Esophagus muscularis mucosa (tissue), 4 donors: ENCODE measurements around the gene PLIN5. TPM values are rescaled to one million over a fixed set of nuclear protein-coding genes. Genes with fewer than 3 reads are reported as not detected.

Source experiments
- DNase-seq: peaks from one replicate; pipeline ENCODE4 v3.0.0-alpha.2; 2017; ENCODE audit errors: extremely low spot score
- H3K27ac ChIP-seq, 4 donors: fragments of 200-600 bp; sonication (generic); replicated peaks in 1 of 4; 1 replicate in 3 of 4; 2 replicates in 1 of 4; pipeline ENCODE4 v1.5.1; 2016 to 2019; ENCODE audit warnings: mild to moderate bottlenecking in 1 of 4
- H3K27me3 ChIP-seq, 4 donors: fragments of 200-600 bp; sonication (generic); one replicate each; pipeline versions ENCODE4 v1.5.1 to v1.6.0; 2016 to 2019
- H3K36me3 ChIP-seq, 4 donors: fragments of 200-600 bp; sonication (generic); one replicate each; pipeline ENCODE4 v1.5.1; 2016 to 2019
- H3K4me1 ChIP-seq, 4 donors: fragments of 200-600 bp; sonication (generic); one replicate each; pipeline ENCODE4 v1.5.1; 2016 to 2019
- H3K4me3 ChIP-seq, 4 donors: fragments of 200-600 bp; sonication (generic); 1 replicate in 2 of 4; 2 replicates in 2 of 4; pipeline ENCODE4 v1.5.1; 2016 to 2019; ENCODE audit warnings: mild to moderate bottlenecking in 4 of 4, moderate library complexity in 1 of 4
- H3K9me3 ChIP-seq, 4 donors: fragments of 200-600 bp; sonication (generic); 1 replicate in 3 of 4; 2 replicates in 1 of 4; pipeline ENCODE4 v1.5.1; 2016 to 2019
- EP300 ChIP-seq: sonication (generic); formaldehyde crosslinking; IDR thresholded peaks from one replicate; pipeline ENCODE4 v1.6.1; 2017; ENCODE audit warnings: antibody characterized with exemption
- POLR2A ChIP-seq: fragments of 450-650 bp; IDR thresholded peaks from one replicate; pipeline ENCODE4 v1.6.1; 2017; ENCODE audit warnings: antibody characterized with exemption, moderate library complexity, mild to moderate bottlenecking, low read depth
- POLR2AphosphoS5 ChIP-seq, 2 donors: sonication (generic); formaldehyde crosslinking; IDR thresholded peaks; one replicate each; pipeline ENCODE4 v1.6.1; 2017; ENCODE audit warnings: antibody characterized with exemption in 2 of 2
- WGBS: methylation state at CpG from one replicate; pipeline ENCODE4 v1.1.5; 2018; 5-methylcytosine and 5-hydroxymethylcytosine counted together
- intact Hi-C: fragments of 100-400 bp; cut with DNase I; formaldehyde crosslinking; loops from one replicate; pipeline ENCODE4 v1.15.1; 2023
- total RNA-seq, 4 donors: library from RNA; depleted of rRNA; stranded (reverse); fragments of >200 nt; gene quantifications; one replicate each; pipeline versions ENCODE4 v1.1.0 to v1.2.1, GENCODE V29; 2016
- TF ChIP-seq, protein P1 (sequence below), 3 experiments: fragments of 200-600 bp in 2 of 3; fragments of 450-650 bp in 1 of 3; sonication (generic) in 2 of 3; IDR thresholded peaks; one replicate each; pipeline ENCODE4 v1.5.1; 2017 to 2019; ENCODE audit warnings: antibody characterized with exemption in 3 of 3, mild to moderate bottlenecking in 2 of 3, moderate library complexity in 1 of 3

The PLIN5 gene
- total RNA-seq, 4 donors from 2014 or later = 7.9 to 11.9 (median 9.1) TPM

DNA sequence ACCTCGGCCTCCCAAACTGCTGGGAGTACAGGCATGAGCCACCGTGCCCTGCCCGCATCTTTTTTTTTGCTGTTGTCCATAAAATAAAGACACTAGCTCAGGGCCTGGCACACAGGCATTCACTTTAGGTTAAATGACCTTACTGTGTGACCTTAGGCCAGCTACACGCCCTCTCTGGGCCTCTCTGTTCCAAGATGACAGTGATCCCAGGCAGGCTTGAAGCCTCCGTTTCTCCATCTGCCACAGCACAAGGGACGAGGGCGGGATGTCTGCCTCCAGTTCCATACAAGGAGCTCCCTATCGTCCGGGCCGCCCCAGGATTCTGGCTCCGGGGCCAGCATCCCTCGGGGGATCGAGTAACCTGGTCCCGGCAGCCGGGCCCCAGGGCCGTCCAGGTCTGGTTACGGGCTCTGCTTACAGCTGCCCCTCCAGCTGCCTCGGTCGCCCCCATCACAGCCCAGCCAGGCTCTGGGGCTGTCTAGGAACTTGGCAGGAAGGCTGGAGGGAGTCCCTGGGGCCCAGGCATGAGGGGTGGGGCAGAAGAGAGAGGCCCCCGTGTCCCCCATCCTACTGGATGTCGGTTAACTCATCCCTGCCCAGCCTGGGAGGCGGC, 36.4 kb upstream of the PLIN5 start:
- Histone ChIP-seq H3K27ac (no peak overlapping the region), H3K4me3 (no peak overlapping the region), H3K4me1 (peaks cover 9 to 34% (median 15%) of the 10 kb centered on the region in 4 donors), H3K36me3 (no peaks in the 10 kb centered on the region), H3K9me3 (no peaks in the 10 kb centered on the region), H3K27me3 (peaks cover 0 to 50% (median 15%) of the 10 kb centered on the region in 4 donors)
- intact Hi-C loops = no loop called here
- no peak for DNase-seq
- 39% methylated on average over 14 of the region's 22 CpGs for WGBS
- no peak for TF ChIP-seq POLR2A
- no peak for TF ChIP-seq EP300
- TF ChIP-seq, protein P1, sequence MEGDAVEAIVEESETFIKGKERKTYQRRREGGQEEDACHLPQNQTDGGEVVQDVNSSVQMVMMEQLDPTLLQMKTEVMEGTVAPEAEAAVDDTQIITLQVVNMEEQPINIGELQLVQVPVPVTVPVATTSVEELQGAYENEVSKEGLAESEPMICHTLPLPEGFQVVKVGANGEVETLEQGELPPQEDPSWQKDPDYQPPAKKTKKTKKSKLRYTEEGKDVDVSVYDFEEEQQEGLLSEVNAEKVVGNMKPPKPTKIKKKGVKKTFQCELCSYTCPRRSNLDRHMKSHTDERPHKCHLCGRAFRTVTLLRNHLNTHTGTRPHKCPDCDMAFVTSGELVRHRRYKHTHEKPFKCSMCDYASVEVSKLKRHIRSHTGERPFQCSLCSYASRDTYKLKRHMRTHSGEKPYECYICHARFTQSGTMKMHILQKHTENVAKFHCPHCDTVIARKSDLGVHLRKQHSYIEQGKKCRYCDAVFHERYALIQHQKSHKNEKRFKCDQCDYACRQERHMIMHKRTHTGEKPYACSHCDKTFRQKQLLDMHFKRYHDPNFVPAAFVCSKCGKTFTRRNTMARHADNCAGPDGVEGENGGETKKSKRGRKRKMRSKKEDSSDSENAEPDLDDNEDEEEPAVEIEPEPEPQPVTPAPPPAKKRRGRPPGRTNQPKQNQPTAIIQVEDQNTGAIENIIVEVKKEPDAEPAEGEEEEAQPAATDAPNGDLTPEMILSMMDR (IDR thresholded peaks at IDR 0.05) = no peak
- no peak for TF ChIP-seq POLR2AphosphoS5 (IDR thresholded peaks at IDR 0.05)

- 85% methylated on average over 5 of the region's 5 CpGs for WGBS
- Histone ChIP-seq H3K36me3 (no peaks in the 10 kb centered on the region), H3K4me3 (no peak overlapping the region), H3K27me3 (peaks cover 0 to 45% (median 14%) of the 10 kb centered on the region in 4 donors), H3K9me3 (no peaks in the 10 kb centered on the region), H3K4me1 (peaks cover 9 to 32% (median 14%) of the 10 kb centered on the region in 4 donors), H3K27ac (no peak overlapping the region)
- no peak for DNase-seq
- intact Hi-C loops = no loop called here
- TF ChIP-seq POLR2A (no peak), POLR2AphosphoS5 (IDR thresholded peaks at IDR 0.05) (no peak), EP300 (no peak)
- TF ChIP-seq, protein P1 (IDR thresholded peaks at IDR 0.05) = no peak
These were observed 35.9 kb upstream of the PLIN5 start for GRCh38 chr19:4570916-4571304.

DNA sequence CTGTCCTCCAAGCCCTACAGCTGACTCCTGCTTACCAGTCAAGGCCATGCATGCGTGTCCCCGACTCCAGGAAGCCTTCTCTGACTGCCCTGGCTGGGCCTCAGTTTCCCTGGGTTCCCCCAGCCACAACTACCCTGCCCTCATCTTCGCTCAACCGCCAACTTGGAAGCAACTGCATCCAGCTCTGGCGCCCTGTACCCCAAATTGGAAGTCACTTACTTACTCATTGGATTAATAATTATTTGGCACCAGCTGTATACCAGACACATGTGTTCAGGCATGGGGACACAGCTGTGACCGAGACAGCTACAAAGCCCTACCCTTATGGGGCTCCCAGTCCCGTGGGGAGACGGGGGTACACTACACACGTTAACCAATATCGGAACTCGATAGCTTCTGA, 35.4 kb upstream of the PLIN5 start:
- peaks cover 9 to 27% (median 12%) of the 10 kb centered on the region in 4 donors for H3K4me1 ChIP-seq
- H3K36me3 ChIP-seq = no peaks in the 10 kb centered on the region
- TF ChIP-seq, protein P1 (IDR thresholded peaks at IDR 0.05) = no peak
- TF ChIP-seq POLR2A (no peak), EP300 (no peak), POLR2AphosphoS5 (IDR thresholded peaks at IDR 0.05) (no peak)
- H3K27ac ChIP-seq = no peak overlapping the region
- no peak for DNase-seq
- peaks cover 0 to 40% (median 12%) of the 10 kb centered on the region in 4 donors for H3K27me3 ChIP-seq
- H3K9me3 ChIP-seq = no peaks in the 10 kb centered on the region
- H3K4me3 ChIP-seq = no peak overlapping the region
- intact Hi-C loops = no loop called here
- 85% methylated on average over 11 of the region's 11 CpGs for WGBS

DNA sequence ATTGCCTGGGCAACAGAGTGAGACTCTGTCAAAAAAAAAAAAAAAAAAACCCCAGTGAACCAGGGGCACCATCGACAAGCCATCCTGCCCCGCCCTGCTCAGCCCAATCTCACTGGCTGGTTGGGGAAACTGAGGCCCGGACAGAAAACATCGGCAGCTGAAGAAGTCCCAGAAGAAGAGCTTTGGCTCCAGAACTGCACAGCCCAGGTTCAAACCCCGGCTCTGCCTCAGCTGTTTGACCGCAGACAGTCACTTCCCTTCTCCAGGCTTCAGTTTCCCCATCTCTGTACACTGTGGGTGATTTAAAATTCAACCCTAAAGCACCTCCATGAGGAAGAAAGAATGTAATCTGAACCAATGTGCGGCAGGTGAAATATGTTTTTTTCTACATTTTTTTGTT, 33.9 kb upstream of the PLIN5 start:
- H3K9me3 ChIP-seq = no peaks in the 10 kb centered on the region
- 73% methylated on average over 7 of the region's 7 CpGs for WGBS
- DNase-seq = no peak

More for the DNA sequence above, 33.9 kb upstream of the PLIN5 start:
- H3K27ac ChIP-seq = no peak overlapping the region
- TF ChIP-seq POLR2A = no peak
- TF ChIP-seq EP300 = no peak
- TF ChIP-seq, protein P1 (IDR thresholded peaks at IDR 0.05) = no peak
- H3K36me3 ChIP-seq = no peaks in the 10 kb centered on the region
- H3K27me3 ChIP-seq = peaks cover 0 to 25% (median 0%) of the 10 kb centered on the region in 4 donors
- no peak overlapping the region for H3K4me3 ChIP-seq
- intact Hi-C loops = no loop called here
- H3K4me1 ChIP-seq = peaks cover 0 to 17% (median 5%) of the 10 kb centered on the region in 4 donors
